GM23338 (cell line): Measurements from ENCODE around the gene RFWD3. TPM values are rescaled to one million over a fixed set of nuclear protein-coding genes. Genes with fewer than 3 reads are reported as not detected.

Experiments
- ATAC-seq: fragments of 200-7000 bp; cut with Tn5 transposase; 3 replicates; pipeline ENCODE4 v1.9.1; 2020
- DNase-seq: peaks from one replicate; pipeline ENCODE4 v3.0.0-alpha.2; 2015; ENCODE audit warnings: low spot score
- H2AFZ ChIP-seq: fragments of 200-600 bp; sonication (generic); 2 replicates; pipeline ENCODE4 v1.8.0; 2016; ENCODE audit warnings: antibody characterized with exemption, mild to moderate bottlenecking, moderate library complexity
- H3F3A ChIP-seq: fragments of 200-600 bp; sonication (generic); replicated peaks from 2 replicates; pipeline ENCODE4 v1.8.0; 2017; ENCODE audit warnings: antibody characterized with exemption, mixed run types, low read depth
- H3K27ac ChIP-seq: fragments of 200-600 bp; sonication (generic); 2 replicates; pipeline ENCODE4 v1.6.1; 2016; ENCODE audit warnings: low read depth
- H3K27me3 ChIP-seq: fragments of 200-600 bp; sonication (generic); 2 replicates; pipeline ENCODE4 v1.8.0; 2016; ENCODE audit warnings: mild to moderate bottlenecking, mixed run types, moderate library complexity; ENCODE audit not compliant: insufficient read depth
- H3K36me3 ChIP-seq: fragments of 200-600 bp; sonication (generic); 2 replicates; pipeline ENCODE4 v1.8.0; 2016; ENCODE audit warnings: mild to moderate bottlenecking; ENCODE audit not compliant: insufficient read depth
- H3K4me1 ChIP-seq: fragments of 200-600 bp; sonication (generic); 2 replicates; pipeline ENCODE4 v1.8.0; 2016; ENCODE audit warnings: mild to moderate bottlenecking, moderate library complexity; ENCODE audit not compliant: insufficient read depth
- H3K4me2 ChIP-seq: fragments of 200-600 bp; sonication (generic); 2 replicates; pipeline ENCODE4 v1.7.1; 2017; ENCODE audit warnings: mixed run types
- H3K4me3 ChIP-seq: fragments of 200-600 bp; sonication (generic); 2 replicates; pipeline ENCODE4 v1.6.1; 2016; ENCODE audit warnings: mixed run types
- H3K79me2 ChIP-seq: fragments of 200-600 bp; sonication (generic); replicated peaks from 2 replicates; pipeline ENCODE4 v1.8.0; 2017; ENCODE audit warnings: mild to moderate bottlenecking; ENCODE audit not compliant: insufficient read depth
- H3K9me2 ChIP-seq: fragments of 200-600 bp; sonication (generic); 2 replicates; pipeline ENCODE4 v1.8.0; 2017; ENCODE audit not compliant: insufficient read depth
- H4K20me1 ChIP-seq: fragments of 200-600 bp; sonication (generic); replicated peaks from 2 replicates; pipeline ENCODE4 v1.8.0; 2017; ENCODE audit warnings: mild to moderate bottlenecking; ENCODE audit not compliant: insufficient read depth
- H3K27ac Mint-ChIP-seq: 2 replicates; pipeline ENCODE4 v1.8.0; 2020; ENCODE audit warnings: inconsistent platforms, mild to moderate bottlenecking, moderate library complexity, mixed read lengths
- H3K27me3 Mint-ChIP-seq: 3 replicates; pipeline ENCODE4 v1.8.0; 2022; ENCODE audit warnings: low read depth, mild to moderate bottlenecking, moderate library complexity, mixed read lengths, inconsistent platforms; ENCODE audit not compliant: insufficient read depth, poor library complexity
- H3K36me3 Mint-ChIP-seq: 3 replicates; pipeline ENCODE4 v1.8.0; 2021; ENCODE audit warnings: low read depth, mild to moderate bottlenecking, inconsistent platforms, moderate library complexity, mixed read lengths
- H3K4me1 Mint-ChIP-seq: 3 replicates; pipeline ENCODE4 v1.8.0; 2020; ENCODE audit warnings: mild to moderate bottlenecking, inconsistent platforms, mixed read lengths
- H3K4me3 Mint-ChIP-seq: 3 replicates; pipeline ENCODE4 v1.8.0; 2021; ENCODE audit warnings: moderate library complexity, mild to moderate bottlenecking, inconsistent platforms, mixed read lengths
- H3K9me3 Mint-ChIP-seq: 3 replicates; pipeline ENCODE4 v1.8.0; 2020; ENCODE audit warnings: moderate library complexity, mild to moderate bottlenecking, inconsistent platforms, mixed read lengths
- CREB1 ChIP-seq: fragments of 250-450 bp; sonication (Bioruptor Pico); IDR thresholded peaks from 2 replicates; pipeline ENCODE4 v1.5.0; 2020; ENCODE audit warnings: low read depth, mild to moderate bottlenecking, moderate library complexity
- EZH2 ChIP-seq: fragments of 200-600 bp; sonication (generic); IDR thresholded peaks from one replicate; pipeline ENCODE4 v1.8.0; 2017; ENCODE audit warnings: antibody characterized with exemption, mild to moderate bottlenecking, low read depth; ENCODE audit not compliant: unreplicated experiment
- EZH2phosphoT487 ChIP-seq: fragments of 200-600 bp; sonication (generic); IDR thresholded peaks from one replicate; pipeline ENCODE4 v1.8.1; 2018; ENCODE audit warnings: antibody characterized with exemption; ENCODE audit not compliant: unreplicated experiment
- POLR2AphosphoS5 ChIP-seq: IDR thresholded peaks from 2 replicates; pipeline ENCODE4 v1.6.1; 2016; ENCODE audit warnings: antibody characterized with exemption, low read depth
- STAT1 ChIP-seq: IDR thresholded peaks from one replicate; pipeline ENCODE4 v1.6.1; 2016; ENCODE audit warnings: antibody characterized with exemption; ENCODE audit not compliant: unreplicated experiment
- ZNF114 ChIP-seq: fragments of 250-450 bp; sonication (Bioruptor Pico); IDR thresholded peaks from 2 replicates; pipeline ENCODE4 v1.5.0; 2020; ENCODE audit warnings: mild to moderate bottlenecking, moderate library complexity
- polyA plus RNA-seq: library from polyadenylated mRNA; unstranded; fragments of >200 nt; fragmentation: Nextera tagmentation; extraction: Ambion mirVana; gene quantifications from 2 replicates; pipeline ENCODE4 v1.2.1, GENCODE V29; 2016
- total RNA-seq: library from RNA; depleted of rRNA; stranded (reverse); fragments of >200 nt; shearing (Covaris generic); gene quantifications from 2 replicates; pipeline ENCODE4 v1.2.3, GENCODE V29; 2014
- TF ChIP-seq, protein P1 (sequence below): fragments of 250-450 bp; sonication (Bioruptor Pico); IDR thresholded peaks from 2 replicates; pipeline ENCODE4 v1.5.0; 2020; ENCODE audit warnings: mild to moderate bottlenecking, moderate library complexity
- TF ChIP-seq, protein P2 (sequence below), 2 experiments: fragments of 200-600 bp in 1 of 2; sonication (generic) in 1 of 2; conservative IDR thresholded peaks; 2 replicates each; pipeline versions ENCODE4 v1.5.1 to v1.6.1; 2016 to 2017; ENCODE audit warnings: antibody characterized with exemption in 2 of 2, low read depth in 2 of 2, mild to moderate bottlenecking in 2 of 2, moderate library complexity in 1 of 2
- TF ChIP-seq, protein P3 (sequence below): IDR thresholded peaks from one replicate; pipeline ENCODE4 v1.6.1; 2018; ENCODE audit warnings: antibody characterized with exemption; ENCODE audit not compliant: unreplicated experiment
- TF ChIP-seq, protein P4 (sequence below): IDR thresholded peaks from 2 replicates; pipeline ENCODE4 v1.6.1; 2016; ENCODE audit warnings: antibody characterized with exemption

Gene RFWD3
- total and polyA plus RNA-seq, 2 experiments from 2014 or later: 27.6 to 113 TPM

DNA sequence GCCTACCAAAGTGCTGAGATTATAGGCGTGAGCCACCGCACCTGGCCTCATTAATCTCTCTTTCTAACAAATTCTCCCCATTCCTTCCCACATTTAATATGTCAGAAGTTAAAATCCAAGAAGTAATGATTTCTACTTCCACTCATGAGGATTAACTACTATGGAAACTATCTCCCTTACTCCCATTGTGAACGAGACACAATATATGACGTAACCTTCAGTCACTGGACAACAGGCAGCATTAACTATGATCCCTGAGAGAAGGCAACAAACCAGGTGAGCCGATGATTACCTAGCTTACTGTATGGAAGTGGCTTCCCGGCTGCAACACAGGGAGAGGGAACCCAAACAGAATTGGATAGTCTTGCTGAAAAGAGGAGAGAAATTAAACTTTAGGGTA, 79.7 kb downstream of the RFWD3 start:
- Mint-ChIP-seq H3K4me1 (peaks cover 17% of the 10 kb centered on the region), H3K9me3 (no peaks in the 10 kb centered on the region), H3K27ac (peak overlapping the region; percentile 7), H3K4me3 (no peak overlapping the region), H3K36me3 (no peaks in the 10 kb centered on the region; the same call in 2 of the 3 replicates), H3K27me3 (peaks cover 5% of the 10 kb centered on the region)
- no peak for ATAC-seq
- H3K4me3 ChIP-seq: no peak overlapping the region
- no peaks in the 10 kb centered on the region for H3K9me2 ChIP-seq
- DNase-seq: no peak
- H2AFZ ChIP-seq: no peak overlapping the region
- H4K20me1 ChIP-seq: peaks cover 42% of the 10 kb centered on the region; the same call in 1 of the 2 replicates
- no peaks in the 10 kb centered on the region for H3F3A ChIP-seq
- TF ChIP-seq ZNF114 (CRISPR knock-in tag) (no peak), EZH2 (no peak), STAT1 (no peak), POLR2AphosphoS5 (no peak), EZH2phosphoT487 (no peak), CREB1 (CRISPR knock-in tag) (no peak)
- TF ChIP-seq, protein P1, sequence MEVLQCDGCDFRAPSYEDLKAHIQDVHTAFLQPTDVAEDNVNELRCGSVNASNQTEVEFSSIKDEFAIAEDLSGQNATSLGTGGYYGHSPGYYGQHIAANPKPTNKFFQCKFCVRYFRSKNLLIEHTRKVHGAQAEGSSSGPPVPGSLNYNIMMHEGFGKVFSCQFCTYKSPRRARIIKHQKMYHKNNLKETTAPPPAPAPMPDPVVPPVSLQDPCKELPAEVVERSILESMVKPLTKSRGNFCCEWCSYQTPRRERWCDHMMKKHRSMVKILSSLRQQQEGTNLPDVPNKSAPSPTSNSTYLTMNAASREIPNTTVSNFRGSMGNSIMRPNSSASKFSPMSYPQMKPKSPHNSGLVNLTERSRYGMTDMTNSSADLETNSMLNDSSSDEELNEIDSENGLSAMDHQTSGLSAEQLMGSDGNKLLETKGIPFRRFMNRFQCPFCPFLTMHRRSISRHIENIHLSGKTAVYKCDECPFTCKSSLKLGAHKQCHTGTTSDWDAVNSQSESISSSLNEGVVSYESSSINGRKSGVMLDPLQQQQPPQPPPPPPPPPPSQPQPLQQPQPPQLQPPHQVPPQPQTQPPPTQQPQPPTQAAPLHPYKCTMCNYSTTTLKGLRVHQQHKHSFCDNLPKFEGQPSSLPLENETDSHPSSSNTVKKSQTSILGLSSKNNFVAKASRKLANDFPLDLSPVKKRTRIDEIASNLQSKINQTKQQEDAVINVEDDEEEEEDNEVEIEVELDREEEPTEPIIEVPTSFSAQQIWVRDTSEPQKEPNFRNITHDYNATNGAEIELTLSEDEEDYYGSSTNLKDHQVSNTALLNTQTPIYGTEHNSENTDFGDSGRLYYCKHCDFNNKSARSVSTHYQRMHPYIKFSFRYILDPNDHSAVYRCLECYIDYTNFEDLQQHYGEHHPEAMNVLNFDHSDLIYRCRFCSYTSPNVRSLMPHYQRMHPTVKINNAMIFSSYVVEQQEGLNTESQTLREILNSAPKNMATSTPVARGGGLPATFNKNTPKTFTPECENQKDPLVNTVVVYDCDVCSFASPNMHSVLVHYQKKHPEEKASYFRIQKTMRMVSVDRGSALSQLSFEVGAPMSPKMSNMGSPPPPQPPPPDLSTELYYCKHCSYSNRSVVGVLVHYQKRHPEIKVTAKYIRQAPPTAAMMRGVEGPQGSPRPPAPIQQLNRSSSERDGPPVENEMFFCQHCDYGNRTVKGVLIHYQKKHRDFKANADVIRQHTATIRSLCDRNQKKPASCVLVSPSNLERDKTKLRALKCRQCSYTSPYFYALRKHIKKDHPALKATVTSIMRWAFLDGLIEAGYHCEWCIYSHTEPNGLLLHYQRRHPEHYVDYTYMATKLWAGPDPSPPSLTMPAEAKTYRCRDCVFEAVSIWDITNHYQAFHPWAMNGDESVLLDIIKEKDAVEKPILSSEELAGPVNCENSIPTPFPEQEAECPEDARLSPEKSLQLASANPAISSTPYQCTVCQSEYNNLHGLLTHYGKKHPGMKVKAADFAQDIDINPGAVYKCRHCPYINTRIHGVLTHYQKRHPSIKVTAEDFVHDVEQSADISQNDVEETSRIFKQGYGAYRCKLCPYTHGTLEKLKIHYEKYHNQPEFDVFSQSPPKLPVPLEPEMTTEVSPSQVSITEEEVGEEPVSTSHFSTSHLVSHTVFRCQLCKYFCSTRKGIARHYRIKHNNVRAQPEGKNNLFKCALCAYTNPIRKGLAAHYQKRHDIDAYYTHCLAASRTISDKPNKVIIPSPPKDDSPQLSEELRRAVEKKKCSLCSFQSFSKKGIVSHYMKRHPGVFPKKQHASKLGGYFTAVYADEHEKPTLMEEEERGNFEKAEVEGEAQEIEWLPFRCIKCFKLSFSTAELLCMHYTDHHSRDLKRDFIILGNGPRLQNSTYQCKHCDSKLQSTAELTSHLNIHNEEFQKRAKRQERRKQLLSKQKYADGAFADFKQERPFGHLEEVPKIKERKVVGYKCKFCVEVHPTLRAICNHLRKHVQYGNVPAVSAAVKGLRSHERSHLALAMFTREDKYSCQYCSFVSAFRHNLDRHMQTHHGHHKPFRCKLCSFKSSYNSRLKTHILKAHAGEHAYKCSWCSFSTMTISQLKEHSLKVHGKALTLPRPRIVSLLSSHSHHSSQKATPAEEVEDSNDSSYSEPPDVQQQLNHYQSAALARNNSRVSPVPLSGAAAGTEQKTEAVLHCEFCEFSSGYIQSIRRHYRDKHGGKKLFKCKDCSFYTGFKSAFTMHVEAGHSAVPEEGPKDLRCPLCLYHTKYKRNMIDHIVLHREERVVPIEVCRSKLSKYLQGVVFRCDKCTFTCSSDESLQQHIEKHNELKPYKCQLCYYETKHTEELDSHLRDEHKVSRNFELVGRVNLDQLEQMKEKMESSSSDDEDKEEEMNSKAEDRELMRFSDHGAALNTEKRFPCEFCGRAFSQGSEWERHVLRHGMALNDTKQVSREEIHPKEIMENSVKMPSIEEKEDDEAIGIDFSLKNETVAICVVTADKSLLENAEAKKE (CRISPR knock-in tag): no peak
- TF ChIP-seq, protein P2, sequence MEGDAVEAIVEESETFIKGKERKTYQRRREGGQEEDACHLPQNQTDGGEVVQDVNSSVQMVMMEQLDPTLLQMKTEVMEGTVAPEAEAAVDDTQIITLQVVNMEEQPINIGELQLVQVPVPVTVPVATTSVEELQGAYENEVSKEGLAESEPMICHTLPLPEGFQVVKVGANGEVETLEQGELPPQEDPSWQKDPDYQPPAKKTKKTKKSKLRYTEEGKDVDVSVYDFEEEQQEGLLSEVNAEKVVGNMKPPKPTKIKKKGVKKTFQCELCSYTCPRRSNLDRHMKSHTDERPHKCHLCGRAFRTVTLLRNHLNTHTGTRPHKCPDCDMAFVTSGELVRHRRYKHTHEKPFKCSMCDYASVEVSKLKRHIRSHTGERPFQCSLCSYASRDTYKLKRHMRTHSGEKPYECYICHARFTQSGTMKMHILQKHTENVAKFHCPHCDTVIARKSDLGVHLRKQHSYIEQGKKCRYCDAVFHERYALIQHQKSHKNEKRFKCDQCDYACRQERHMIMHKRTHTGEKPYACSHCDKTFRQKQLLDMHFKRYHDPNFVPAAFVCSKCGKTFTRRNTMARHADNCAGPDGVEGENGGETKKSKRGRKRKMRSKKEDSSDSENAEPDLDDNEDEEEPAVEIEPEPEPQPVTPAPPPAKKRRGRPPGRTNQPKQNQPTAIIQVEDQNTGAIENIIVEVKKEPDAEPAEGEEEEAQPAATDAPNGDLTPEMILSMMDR (conservative IDR thresholded peaks at IDR 0.05; ENCODE audit: low read depth in 2 of 2): no peak
- TF ChIP-seq, protein P3, sequence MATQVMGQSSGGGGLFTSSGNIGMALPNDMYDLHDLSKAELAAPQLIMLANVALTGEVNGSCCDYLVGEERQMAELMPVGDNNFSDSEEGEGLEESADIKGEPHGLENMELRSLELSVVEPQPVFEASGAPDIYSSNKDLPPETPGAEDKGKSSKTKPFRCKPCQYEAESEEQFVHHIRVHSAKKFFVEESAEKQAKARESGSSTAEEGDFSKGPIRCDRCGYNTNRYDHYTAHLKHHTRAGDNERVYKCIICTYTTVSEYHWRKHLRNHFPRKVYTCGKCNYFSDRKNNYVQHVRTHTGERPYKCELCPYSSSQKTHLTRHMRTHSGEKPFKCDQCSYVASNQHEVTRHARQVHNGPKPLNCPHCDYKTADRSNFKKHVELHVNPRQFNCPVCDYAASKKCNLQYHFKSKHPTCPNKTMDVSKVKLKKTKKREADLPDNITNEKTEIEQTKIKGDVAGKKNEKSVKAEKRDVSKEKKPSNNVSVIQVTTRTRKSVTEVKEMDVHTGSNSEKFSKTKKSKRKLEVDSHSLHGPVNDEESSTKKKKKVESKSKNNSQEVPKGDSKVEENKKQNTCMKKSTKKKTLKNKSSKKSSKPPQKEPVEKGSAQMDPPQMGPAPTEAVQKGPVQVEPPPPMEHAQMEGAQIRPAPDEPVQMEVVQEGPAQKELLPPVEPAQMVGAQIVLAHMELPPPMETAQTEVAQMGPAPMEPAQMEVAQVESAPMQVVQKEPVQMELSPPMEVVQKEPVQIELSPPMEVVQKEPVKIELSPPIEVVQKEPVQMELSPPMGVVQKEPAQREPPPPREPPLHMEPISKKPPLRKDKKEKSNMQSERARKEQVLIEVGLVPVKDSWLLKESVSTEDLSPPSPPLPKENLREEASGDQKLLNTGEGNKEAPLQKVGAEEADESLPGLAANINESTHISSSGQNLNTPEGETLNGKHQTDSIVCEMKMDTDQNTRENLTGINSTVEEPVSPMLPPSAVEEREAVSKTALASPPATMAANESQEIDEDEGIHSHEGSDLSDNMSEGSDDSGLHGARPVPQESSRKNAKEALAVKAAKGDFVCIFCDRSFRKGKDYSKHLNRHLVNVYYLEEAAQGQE: no peak
- TF ChIP-seq, protein P4, sequence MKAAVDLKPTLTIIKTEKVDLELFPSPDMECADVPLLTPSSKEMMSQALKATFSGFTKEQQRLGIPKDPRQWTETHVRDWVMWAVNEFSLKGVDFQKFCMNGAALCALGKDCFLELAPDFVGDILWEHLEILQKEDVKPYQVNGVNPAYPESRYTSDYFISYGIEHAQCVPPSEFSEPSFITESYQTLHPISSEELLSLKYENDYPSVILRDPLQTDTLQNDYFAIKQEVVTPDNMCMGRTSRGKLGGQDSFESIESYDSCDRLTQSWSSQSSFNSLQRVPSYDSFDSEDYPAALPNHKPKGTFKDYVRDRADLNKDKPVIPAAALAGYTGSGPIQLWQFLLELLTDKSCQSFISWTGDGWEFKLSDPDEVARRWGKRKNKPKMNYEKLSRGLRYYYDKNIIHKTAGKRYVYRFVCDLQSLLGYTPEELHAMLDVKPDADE: no peak
- H3K4me2 ChIP-seq: no peak overlapping the region
- H3K36me3 ChIP-seq: no peaks in the 10 kb centered on the region
- peaks cover 8% of the 10 kb centered on the region; the same call in 1 of the 2 replicates for H3K4me1 ChIP-seq
- no peaks in the 10 kb centered on the region for H3K27me3 ChIP-seq
- peaks cover 100% of the 10 kb centered on the region for H3K79me2 ChIP-seq
- H3K27ac ChIP-seq: 0 out of 2 replicates have a peak overlapping the region, but pooled peaks have one; percentile 5
